HEK293 (cell line): ENCODE measurements around the gene ABLIM2.

Experiments
- CTCF ChIA-PET: fragments of 350-600 bp; formaldehyde crosslinking; extraction: SDS; loops from one replicate; lab custom pipeline; 2021; ENCODE audit warnings: antibody characterized with exemption; lab: Yijun Ruan, JAX
- POLR2A ChIA-PET: fragments of 300-600 bp; formaldehyde crosslinking; extraction: SDS; loops from one replicate; lab custom pipeline; 2020; ENCODE audit warnings: antibody characterized with exemption, inconsistent platforms; lab: Yijun Ruan, JAX
- H3K27ac ChIP-seq: fragments of 200-500 bp; sonication (Bioruptor generic); 2 replicates; pipeline ENCODE4 v1.5.1; 2014; ENCODE audit warnings: low read depth, low read length, control low read depth, inconsistent platforms; ENCODE audit errors: extremely low read depth
- H3K36me3 ChIP-seq, 2 experiments: fragments of 200-500 bp in 1 of 2; sonication (Bioruptor generic) in 1 of 2; 1 replicate in 1 of 2; 2 replicates in 1 of 2; pipeline ENCODE4 v1.5.1; 2014 to 2017; ENCODE audit warnings: inconsistent platforms in 2 of 2, low read length in 2 of 2; ENCODE audit not compliant: control insufficient read depth in 2 of 2, insufficient read depth in 1 of 2
- H3K4me1 ChIP-seq: fragments of 200-500 bp; sonication (Bioruptor generic); 2 replicates; pipeline ENCODE4 v1.5.1; 2014; ENCODE audit warnings: mild to moderate bottlenecking, low read length, inconsistent platforms; ENCODE audit not compliant: control insufficient read depth, insufficient read depth
- H3K4me3 ChIP-seq: 2 replicates; pipeline ENCODE4 v1.5.1; 2011; ENCODE audit warnings: low read depth, mild to moderate bottlenecking, control low read depth, low read length, moderate library complexity
- H3K9me3 ChIP-seq: fragments of 200-500 bp; sonication (Bioruptor generic); 2 replicates; pipeline ENCODE4 v1.5.1; 2014; ENCODE audit warnings: low read depth, low read length, inconsistent platforms; ENCODE audit not compliant: control insufficient read depth, insufficient read depth
- KLF1 ChIP-seq: fragments of 450-650 bp; formaldehyde crosslinking; IDR thresholded peaks from 2 replicates; pipeline ENCODE4 v1.5.1; 2016; ENCODE audit warnings: missing biosample characterization, missing genetic modification characterization
- REST ChIP-seq: fragments of 450-650 bp; formaldehyde crosslinking; IDR thresholded peaks from 2 replicates; pipeline ENCODE4 v1.5.1; 2016; ENCODE audit warnings: missing biosample characterization, missing genetic modification characterization
- SALL2 ChIP-seq: fragments of 450-650 bp; formaldehyde crosslinking; IDR thresholded peaks from 2 replicates; pipeline ENCODE4 v1.5.0; 2017; ENCODE audit warnings: missing biosample characterization, mild to moderate bottlenecking, missing genetic modification characterization, borderline replicate concordance
- TCF7L2 ChIP-seq: IDR thresholded peaks from 2 replicates; pipeline ENCODE4 v1.6.1; 2011; ENCODE audit warnings: low read depth, mild to moderate bottlenecking, inconsistent platforms, low read length, moderate library complexity, borderline replicate concordance
- ZBTB1 ChIP-seq: fragments of 450-650 bp; formaldehyde crosslinking; IDR thresholded peaks from 2 replicates; pipeline ENCODE4 v1.5.1; 2016; ENCODE audit warnings: missing biosample characterization, missing genetic modification characterization
- ZBTB48 ChIP-seq: fragments of 450-650 bp; formaldehyde crosslinking; IDR thresholded peaks from 2 replicates; pipeline ENCODE4 v1.5.1; 2016; ENCODE audit warnings: missing biosample characterization, missing genetic modification characterization
- ZNF175 ChIP-seq: fragments of 450-650 bp; formaldehyde crosslinking; IDR thresholded peaks from 2 replicates; pipeline ENCODE4 v1.5.1; 2016; ENCODE audit warnings: missing biosample characterization, missing genetic modification characterization
- ZNF202 ChIP-seq: fragments of 450-650 bp; formaldehyde crosslinking; IDR thresholded peaks from 2 replicates; pipeline ENCODE4 v1.5.1; 2016; ENCODE audit warnings: missing biosample characterization, missing genetic modification characterization, borderline replicate concordance
- ZNF23 ChIP-seq: fragments of 450-650 bp; formaldehyde crosslinking; IDR thresholded peaks from 2 replicates; pipeline ENCODE4 v1.5.1; 2016; ENCODE audit warnings: missing biosample characterization, missing genetic modification characterization, borderline replicate concordance
- ZNF274 ChIP-seq, 2 experiments: fragments of 200-500 bp in 1 of 2; fragments of 450-650 bp in 1 of 2; sonication (Bioruptor generic) in 1 of 2; formaldehyde crosslinking in 1 of 2; IDR thresholded peaks; 2 replicates each; pipeline versions ENCODE4 v1.5.1 to v1.6.1; 2014 to 2016; ENCODE audit warnings: borderline replicate concordance in 1 of 2, inconsistent platforms in 1 of 2, low read length in 1 of 2, missing biosample characterization in 1 of 2, missing genetic modification characterization in 1 of 2
- ZNF518A ChIP-seq: fragments of 450-650 bp; formaldehyde crosslinking; conservative IDR thresholded peaks from 2 replicates; pipeline ENCODE4 v1.5.1; 2016; ENCODE audit warnings: low read depth, missing biosample characterization, missing genetic modification characterization
- ZNF555 ChIP-seq: fragments of 450-650 bp; formaldehyde crosslinking; conservative IDR thresholded peaks from 2 replicates; pipeline ENCODE4 v1.5.1; 2017; ENCODE audit warnings: missing biosample characterization, mild to moderate bottlenecking, missing genetic modification characterization, inconsistent platforms
- ZNF621 ChIP-seq: fragments of 450-650 bp; formaldehyde crosslinking; IDR thresholded peaks from 2 replicates; pipeline ENCODE4 v1.5.1; 2017; ENCODE audit warnings: missing biosample characterization, missing genetic modification characterization
- ZNF623 ChIP-seq: fragments of 450-650 bp; formaldehyde crosslinking; IDR thresholded peaks from 2 replicates; pipeline ENCODE4 v1.5.1; 2016; ENCODE audit warnings: missing biosample characterization, missing genetic modification characterization
- ZNF639 ChIP-seq: fragments of 450-650 bp; formaldehyde crosslinking; IDR thresholded peaks from 2 replicates; pipeline ENCODE4 v1.5.1; 2016; ENCODE audit warnings: missing biosample characterization, missing genetic modification characterization
- ZNF658 ChIP-seq: fragments of 450-650 bp; formaldehyde crosslinking; IDR thresholded peaks from 2 replicates; pipeline ENCODE4; 2016; ENCODE audit warnings: missing biosample characterization, missing genetic modification characterization
- ZSCAN18 ChIP-seq: fragments of 450-650 bp; formaldehyde crosslinking; IDR thresholded peaks from 2 replicates; pipeline ENCODE4 v1.5.1; 2016; ENCODE audit warnings: missing biosample characterization, missing genetic modification characterization
- ZSCAN5A ChIP-seq: fragments of 450-650 bp; formaldehyde crosslinking; IDR thresholded peaks from 2 replicates; pipeline ENCODE4 v1.5.1; 2016; ENCODE audit warnings: missing biosample characterization, missing genetic modification characterization

ABLIM2 gene

GRCh38 chr4:7983296-7983695 is 175.3 kb downstream of the ABLIM2 start:
- Histone ChIP-seq H3K9me3 (no peaks in the 10 kb centered on the region), H3K4me3 (no peak overlapping the region), H3K27ac (no peak overlapping the region), H3K36me3 (no peaks in the 10 kb centered on the region)
- TF ChIP-seq ZNF274 (IDR thresholded peaks at IDR 0.05; ENCODE audit: low read length) (no peak), ZNF274 (tag by site-specific recombination; IDR thresholded peaks at IDR 0.05; ENCODE audit: borderline replicate concordance) (no peak), ZNF555 (tag by site-specific recombination) (no peak), SALL2 (tag by site-specific recombination) (no peak), ZNF518A (no peak), TCF7L2 (no peak), REST (tag by site-specific recombination) (no peak), ZNF175 (no peak), ZBTB48 (no peak), ZNF639 (no peak), ZSCAN5A (no peak), ZNF658 (tag by site-specific recombination) (no peak), ZNF623 (tag by site-specific recombination) (no peak)
- TF ChIP-seq, all 188 proteins: peak for 0
- CTCF ChIA-PET, result no interaction called here
- H3K4me1 ChIP-seq, result no peaks in the 10 kb centered on the region
- POLR2A ChIA-PET, result no interaction called here

- H3K36me3 ChIP-seq, result no peaks in the 10 kb centered on the region
- no peaks in the 10 kb centered on the region for H3K9me3 ChIP-seq
- CTCF ChIA-PET, result interaction anchor here (1.1 kb wide), 1 partner anchor 42 kb away, joined by 3 read pairs; the partner anchor contains the start of gene AFAP1
- H3K27ac ChIP-seq, result no peak overlapping the region
- POLR2A ChIA-PET, result no interaction called here
- H3K4me3 ChIP-seq, result no peak overlapping the region
- H3K4me1 ChIP-seq, result no peaks in the 10 kb centered on the region
- no peak for TF ChIP-seq ZNF202 (tag by site-specific recombination)
- no peak for TF ChIP-seq ZBTB1 (tag by site-specific recombination)
- TF ChIP-seq KLF1, result peak; percentile 93
- no peak for TF ChIP-seq ZSCAN18 (tag by site-specific recombination)
- no peak for TF ChIP-seq ZNF23 (tag by site-specific recombination)
- TF ChIP-seq ZNF621, result no peak
Measured at GRCh38 chr4:7981738-7982394, 176.7 kb downstream of the ABLIM2 start.
